Measurements from ENCODE around the gene SH2D5.

SH2D5 gene

DNA sequence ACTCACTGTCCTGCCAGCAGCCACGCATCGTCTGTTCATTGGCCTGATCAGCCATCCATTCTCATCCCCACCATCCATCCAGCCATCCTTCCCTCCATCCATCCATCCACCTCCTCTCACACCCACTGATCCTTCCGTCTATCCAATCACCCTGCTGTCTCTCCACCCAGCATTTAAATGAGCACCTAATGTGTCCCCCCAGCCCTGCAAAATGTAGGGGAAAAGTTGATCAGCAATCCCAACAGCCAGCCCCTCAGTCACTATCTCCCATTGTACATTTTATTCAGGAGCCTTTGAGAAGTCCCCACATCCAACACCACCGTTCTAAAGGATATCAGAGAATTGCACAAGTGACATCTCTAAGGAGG, 60.3 kb downstream of the SH2D5 start:
- Histone ChIP-seq H3K27ac (ENCODE audit: low read length) (no peak overlapping the region), H3K79me2 (ENCODE audit: insufficient read depth, low read length) (no peaks in the 10 kb centered on the region), H4K20me1 (ENCODE audit: insufficient read depth, low read length) (no peaks in the 10 kb centered on the region; the same call in 1 of the 2 replicates), H3K36me3 (ENCODE audit: insufficient read depth, low read length) (no peaks in the 10 kb centered on the region), H3K4me2 (ENCODE audit: insufficient read depth, low read length) (no peak overlapping the region), H3K27me3 (ENCODE audit: insufficient read depth, low read length, poor library complexity) (no peaks in the 10 kb centered on the region), H3K4me1 (ENCODE audit: insufficient read depth, low read length) (no peaks in the 10 kb centered on the region), H3K9ac (ENCODE audit: low read depth, low read length) (no peak overlapping the region), H3K9me3 (ENCODE audit: insufficient read depth, low read length, severe bottlenecking) (no peaks in the 10 kb centered on the region), H3K4me3 (ENCODE audit: low read depth in 1 of 2, low read length in 2 of 2) (no peak overlapping the region), H2AFZ (ENCODE audit: low read depth, low read length) (no peak overlapping the region)
- no peak for ATAC-seq (ENCODE audit: insufficient read depth, low read depth)
- DNase-seq = no peak
- TF ChIP-seq, protein P1, sequence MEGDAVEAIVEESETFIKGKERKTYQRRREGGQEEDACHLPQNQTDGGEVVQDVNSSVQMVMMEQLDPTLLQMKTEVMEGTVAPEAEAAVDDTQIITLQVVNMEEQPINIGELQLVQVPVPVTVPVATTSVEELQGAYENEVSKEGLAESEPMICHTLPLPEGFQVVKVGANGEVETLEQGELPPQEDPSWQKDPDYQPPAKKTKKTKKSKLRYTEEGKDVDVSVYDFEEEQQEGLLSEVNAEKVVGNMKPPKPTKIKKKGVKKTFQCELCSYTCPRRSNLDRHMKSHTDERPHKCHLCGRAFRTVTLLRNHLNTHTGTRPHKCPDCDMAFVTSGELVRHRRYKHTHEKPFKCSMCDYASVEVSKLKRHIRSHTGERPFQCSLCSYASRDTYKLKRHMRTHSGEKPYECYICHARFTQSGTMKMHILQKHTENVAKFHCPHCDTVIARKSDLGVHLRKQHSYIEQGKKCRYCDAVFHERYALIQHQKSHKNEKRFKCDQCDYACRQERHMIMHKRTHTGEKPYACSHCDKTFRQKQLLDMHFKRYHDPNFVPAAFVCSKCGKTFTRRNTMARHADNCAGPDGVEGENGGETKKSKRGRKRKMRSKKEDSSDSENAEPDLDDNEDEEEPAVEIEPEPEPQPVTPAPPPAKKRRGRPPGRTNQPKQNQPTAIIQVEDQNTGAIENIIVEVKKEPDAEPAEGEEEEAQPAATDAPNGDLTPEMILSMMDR (IDR thresholded peaks at IDR 0.05; ENCODE audit: borderline replicate concordance, extremely low read depth, low read length, poor library complexity, severe bottlenecking) = no peak
- TF ChIP-seq EZH2 (IDR thresholded peaks at IDR 0.05; ENCODE audit: borderline replicate concordance, low read depth, low read length, severe bottlenecking) = no peak

DNA sequence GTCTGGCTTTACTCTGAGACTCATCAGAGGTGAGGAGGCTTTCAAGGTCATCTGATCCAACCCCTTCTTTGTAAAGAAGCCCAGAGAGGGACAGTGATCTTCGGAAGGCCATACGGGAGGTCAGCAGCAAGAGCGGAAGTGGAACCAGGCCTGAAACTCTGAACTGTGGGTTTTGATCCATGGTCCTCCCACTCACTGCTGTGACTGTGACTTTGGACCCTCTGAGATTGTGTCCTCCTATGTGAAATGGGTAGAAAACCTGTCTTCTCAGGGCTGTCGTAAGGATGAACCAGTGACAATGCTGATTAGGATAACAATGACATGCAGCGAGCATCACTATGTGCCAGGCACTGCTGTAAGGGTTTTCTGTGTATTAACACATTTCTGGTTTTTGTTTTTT, 61.6 kb downstream of the SH2D5 start:
- no peak for DNase-seq

More for the DNA sequence above, 61.6 kb downstream of the SH2D5 start:
- Histone ChIP-seq H3K4me2 (ENCODE audit: insufficient read depth, low read length) (no peak overlapping the region), H2AFZ (ENCODE audit: low read depth, low read length) (no peak overlapping the region), H3K9me3 (ENCODE audit: insufficient read depth, low read length, severe bottlenecking) (no peaks in the 10 kb centered on the region), H3K79me2 (ENCODE audit: insufficient read depth, low read length) (no peaks in the 10 kb centered on the region), H3K27me3 (ENCODE audit: insufficient read depth, low read length, poor library complexity) (no peaks in the 10 kb centered on the region), H4K20me1 (ENCODE audit: insufficient read depth, low read length) (no peaks in the 10 kb centered on the region; the same call in 1 of the 2 replicates), H3K27ac (ENCODE audit: low read length) (no peak overlapping the region), H3K4me3 (ENCODE audit: low read depth in 1 of 2, low read length in 2 of 2) (no peak overlapping the region), H3K9ac (ENCODE audit: low read depth, low read length) (no peak overlapping the region), H3K4me1 (ENCODE audit: insufficient read depth, low read length) (0 out of 2 replicates have a peak, but pooled peaks cover 6% of the 10 kb centered on the region), H3K36me3 (ENCODE audit: insufficient read depth, low read length) (no peaks in the 10 kb centered on the region)
- no peak for ATAC-seq (ENCODE audit: insufficient read depth, low read depth)
- TF ChIP-seq, protein P1 (IDR thresholded peaks at IDR 0.05; ENCODE audit: borderline replicate concordance, extremely low read depth, low read length, poor library complexity, severe bottlenecking) = no peak
- TF ChIP-seq EZH2 (IDR thresholded peaks at IDR 0.05; ENCODE audit: borderline replicate concordance, low read depth, low read length, severe bottlenecking) = no peak
